GM19328 (cell line): ENCODE data around the gene VPS45.
"Not testable (repeated sequence)": the region's sequence is repeated elsewhere in the genome, so short reads cannot be mapped to it uniquely, and the experiment has no call there.

Experiments
- ATAC-seq: cut with Tn5 transposase; IDR thresholded peaks from one replicate; pipeline ENCODE4 v1.9.1; 2021; ENCODE audit warnings: mild to moderate bottlenecking, moderate library complexity; ENCODE audit not compliant: unreplicated experiment

VPS45 gene

GRCh38 chr1:150067184-150068108 is at the start of gene VPS45:
Gene VPS45, plus strand, starts transcription at chr1:150067776. Its CDS starts 82 bp downstream, at chr1:150067858.
- ATAC-seq = peak; percentile 83

- ATAC-seq = no peak
Measured at GRCh38 chr1:150018165-150018564, 49.4 kb upstream of the VPS45 start.

GRCh38 chr1:150020711-150021110 is 46.9 kb upstream of the VPS45 start:
- ATAC-seq = no peak

- no peak for ATAC-seq
Measured at GRCh38 chr1:150021191-150021694, 46.3 kb upstream of the VPS45 start.

GRCh38 chr1:150022357-150022756 is 45.2 kb upstream of the VPS45 start:
- ATAC-seq = no peak

- ATAC-seq = no peak
Measured at GRCh38 chr1:150024156-150024555, 43.4 kb upstream of the VPS45 start.

- no peak for ATAC-seq
Measured at GRCh38 chr1:150028322-150028721, 39.3 kb upstream of the VPS45 start.

GRCh38 chr1:150034336-150034735 is 33.2 kb upstream of the VPS45 start:
- no peak for ATAC-seq

- ATAC-seq = no peak
Measured at GRCh38 chr1:150049926-150050325, 17.6 kb upstream of the VPS45 start.

- no peak for ATAC-seq
Measured at GRCh38 chr1:150051089-150051373, 16.5 kb upstream of the VPS45 start.

- ATAC-seq = not testable (repeated sequence)
Measured at GRCh38 chr1:150051905-150052412, 15.6 kb upstream of the VPS45 start.

- no peak for ATAC-seq
Measured at GRCh38 chr1:150053926-150054325, 13.7 kb upstream of the VPS45 start.

- ATAC-seq = not testable (repeated sequence)
Measured at GRCh38 chr1:150055507-150055906, 12.1 kb upstream of the VPS45 start.

GRCh38 chr1:150056407-150056806 is 11.2 kb upstream of the VPS45 start:
- ATAC-seq = no peak

- ATAC-seq = no peak
Measured at GRCh38 chr1:150060260-150060659, 7.3 kb upstream of the VPS45 start.

GRCh38 chr1:150061632-150062101 is 5.9 kb upstream of the VPS45 start:
- ATAC-seq = no peak

GRCh38 chr1:150062113-150062512 is 5.5 kb upstream of the VPS45 start:
- no peak for ATAC-seq

GRCh38 chr1:150065184-150065871 is 2.2 kb upstream of the VPS45 start:
- no peak for ATAC-seq

- no peak for ATAC-seq
Measured at GRCh38 chr1:150066328-150066727, 1.2 kb upstream of the VPS45 start.

- peak; percentile 23 for ATAC-seq
Measured at GRCh38 chr1:150066838-150067183, 765 bp upstream of the VPS45 start.

- no peak for ATAC-seq
Measured at GRCh38 chr1:150068109-150068435, 496 bp downstream of the VPS45 start.

GRCh38 chr1:150069923-150070322 is 2.3 kb downstream of the VPS45 start:
- ATAC-seq = no peak
